ENCODE results near the gene TMEM129. TPM values are rescaled to one million over a fixed set of nuclear protein-coding genes. Genes with fewer than 3 reads are reported as not detected.
A peak's percentile ranks its signal among the peaks of the same experiment; 100 is the strongest.

Gene TMEM129
- total RNA-seq, 4 donors from 2014 or later, result 64.8 to 138 (median 106) TPM

- DNase-seq, result peak; percentile 68 to 75
- no peak overlapping the region for H3K27ac ChIP-seq
- intact Hi-C loops (cut with DNase I), result loop anchor here (5.0 kb wide), 2 partner anchors 61 to 441 kb away; no protein-coding TSS in a partner anchor
- H3K36me3 ChIP-seq, result no peaks in the 10 kb centered on the region
- H3K4me3 ChIP-seq (replicated peaks in 1 of 3), result no peak overlapping the region
- peak; percentile 59 to 84 (median 70) for TF ChIP-seq CTCF (IDR thresholded peaks at IDR 0.05)
- no peak for TF ChIP-seq POLR2A (IDR thresholded peaks at IDR 0.05)
- H3K27me3 ChIP-seq, result no peaks in the 10 kb centered on the region
- peaks cover 0 to 5% of the 10 kb centered on the region in 2 donors for H3K4me1 ChIP-seq
- no peaks in the 10 kb centered on the region for H3K9me3 ChIP-seq
- no CpG with 5 or more reads among the region's 17 CpGs for WGBS, 2 donors
These were observed 25.2 kb upstream of the TMEM129 start for GRCh38 chr4:1746265-1746691.

GRCh38 chr4:1745697-1746096, 24.6 kb upstream of the TMEM129 start:
- no peaks in the 10 kb centered on the region for H3K36me3 ChIP-seq
- H3K27me3 ChIP-seq, result no peaks in the 10 kb centered on the region
- intact Hi-C loops (cut with DNase I), result loop anchor here (5.0 kb wide), 2 partner anchors 62 to 442 kb away; no protein-coding TSS in a partner anchor
- H3K4me3 ChIP-seq (replicated peaks in 1 of 3), result no peak overlapping the region
- no peak for TF ChIP-seq CTCF (IDR thresholded peaks at IDR 0.05)
- no peak for TF ChIP-seq POLR2A (IDR thresholded peaks at IDR 0.05)
- H3K4me1 ChIP-seq, result peaks cover 0 to 5% of the 10 kb centered on the region in 2 donors
- 83% methylated on average over 11 to 12 of the region's 12 CpGs for WGBS, 2 donors
- no peak overlapping the region for H3K27ac ChIP-seq
- no peak for DNase-seq
- H3K9me3 ChIP-seq, result no peaks in the 10 kb centered on the region

- Histone ChIP-seq H3K27ac (no peak overlapping the region), H3K4me1 (peaks cover 0 to 5% of the 10 kb centered on the region in 2 donors), H3K27me3 (no peaks in the 10 kb centered on the region), H3K9me3 (no peaks in the 10 kb centered on the region), H3K36me3 (no peaks in the 10 kb centered on the region), H3K4me3 (replicated peaks in 1 of 3) (no peak overlapping the region)
- intact Hi-C loops (cut with DNase I), result loop anchor here (5.0 kb wide), 2 partner anchors 62 to 442 kb away; no protein-coding TSS in a partner anchor
- WGBS, 2 donors, result 88 to 94% methylated on average over 13 of the region's 13 CpGs
- TF ChIP-seq POLR2A (IDR thresholded peaks at IDR 0.05) (no peak), CTCF (IDR thresholded peaks at IDR 0.05) (no peak)
- no peak for DNase-seq
These were observed 24.0 kb upstream of the TMEM129 start for GRCh38 chr4:1745165-1745564.

- Histone ChIP-seq H3K4me3 (replicated peaks in 1 of 3) (no peak overlapping the region), H3K4me1 (peaks cover 0 to 5% of the 10 kb centered on the region in 2 donors), H3K27me3 (no peaks in the 10 kb centered on the region), H3K27ac (no peak overlapping the region), H3K36me3 (no peaks in the 10 kb centered on the region), H3K9me3 (no peaks in the 10 kb centered on the region)
- TF ChIP-seq CTCF (IDR thresholded peaks at IDR 0.05), result no peak
- TF ChIP-seq POLR2A (IDR thresholded peaks at IDR 0.05), result no peak
- intact Hi-C loops (cut with DNase I), result no loop called here
- WGBS, 2 donors, result 89 to 92% methylated on average over 14 of the region's 14 CpGs
- no peak for DNase-seq
These were observed 23.4 kb upstream of the TMEM129 start for GRCh38 chr4:1744552-1744951.

GRCh38 chr4:1743975-1744374, 22.9 kb upstream of the TMEM129 start:
- Histone ChIP-seq H3K4me1 (peaks cover 0 to 5% of the 10 kb centered on the region in 2 donors), H3K36me3 (no peaks in the 10 kb centered on the region), H3K27me3 (no peaks in the 10 kb centered on the region), H3K27ac (no peak overlapping the region), H3K9me3 (no peaks in the 10 kb centered on the region), H3K4me3 (replicated peaks in 1 of 3) (no peak overlapping the region)
- DNase-seq, result no peak
- 89 to 100% methylated on average over 2 to 6 of the region's 6 CpGs for WGBS, 2 donors
- intact Hi-C loops (cut with DNase I), result no loop called here
- TF ChIP-seq POLR2A (IDR thresholded peaks at IDR 0.05) (no peak), CTCF (IDR thresholded peaks at IDR 0.05) (no peak)
